Muscle of leg (tissue), 11 donors: ENCODE measurements around the gene SPAAR. TPM values are rescaled to one million over a fixed set of nuclear protein-coding genes. Genes with fewer than 3 reads are reported as not detected.
"Not testable (repeated sequence)": the region's sequence is repeated elsewhere in the genome, so short reads cannot be mapped to it uniquely, and the experiment has no call there.

Experiments used
- DNase-seq: peaks from one replicate; pipeline ENCODE4 v3.0.0; 2013
- H3K27ac ChIP-seq: one replicate; pipeline ENCODE4 v1.5.1; 2013; ENCODE audit warnings: mild to moderate bottlenecking, low read length, control low read depth
- H3K27me3 ChIP-seq: one replicate; pipeline ENCODE4 v1.6.1; 2013; ENCODE audit warnings: low read length; ENCODE audit not compliant: control insufficient read depth, insufficient read depth
- H3K36me3 ChIP-seq: one replicate; pipeline ENCODE4 v1.6.1; 2013; ENCODE audit warnings: low read length; ENCODE audit not compliant: control insufficient read depth, insufficient read depth
- H3K4me1 ChIP-seq: one replicate; pipeline ENCODE4 v1.6.1; 2013; ENCODE audit warnings: low read length; ENCODE audit not compliant: control insufficient read depth, insufficient read depth
- H3K4me3 ChIP-seq: one replicate; pipeline ENCODE4 v1.5.1; 2013; ENCODE audit warnings: low read length, control low read depth
- H3K9me3 ChIP-seq: replicated peaks from 2 replicates; pipeline ENCODE4 v1.6.1; 2013; ENCODE audit warnings: low read depth, low read length; ENCODE audit not compliant: control insufficient read depth
- WGBS: methylation state at CpG from one replicate; pipeline ENCODE4 v1.1.5; 2013; ENCODE audit warnings: missing lambda C conversion rate; ENCODE audit not compliant: insufficient coverage; 5-methylcytosine and 5-hydroxymethylcytosine counted together
- polyA plus RNA-seq, 8 donors: library from polyadenylated mRNA; unstranded; fragments of 120-200 nt; gene quantifications; one replicate each; pipeline versions ENCODE4 v1.2.1 to v1.2.3, GENCODE V29; 2013; ENCODE audit warnings: inconsistent platforms in 1 of 8, low replicate concordance in 1 of 8; ENCODE audit not compliant: insufficient read length in 8 of 8, insufficient read depth in 1 of 8
- total RNA-seq: library from RNA; stranded (reverse); fragments of 120-200 nt; gene quantifications from one replicate; pipeline ENCODE4 v1.2.4, GENCODE V29; 2013

Gene SPAAR
- total and polyA plus RNA-seq, 9 donors: 0.89 to 2.3 (median 1.9) TPM

GRCh38 chr9:35933550-35934067, 24.3 kb downstream of the SPAAR start:
- no peak overlapping the region for H3K4me3 ChIP-seq
- H3K27me3 ChIP-seq: no peaks in the 10 kb centered on the region
- no CpG with 5 or more reads among the region's 4 CpGs for WGBS
- H3K27ac ChIP-seq: no peak overlapping the region
- no peaks in the 10 kb centered on the region for H3K36me3 ChIP-seq
- no peaks in the 10 kb centered on the region for H3K4me1 ChIP-seq
- no peak for DNase-seq
- H3K9me3 ChIP-seq: no peaks in the 10 kb centered on the region

GRCh38 chr9:35934069-35934468, 24.8 kb downstream of the SPAAR start:
- not testable (repeated sequence) for DNase-seq, H3K27me3 ChIP-seq, H3K36me3 ChIP-seq, H3K9me3 ChIP-seq, H3K4me3 ChIP-seq, H3K27ac ChIP-seq, H3K4me1 ChIP-seq
- WGBS: 100% methylated on average over 2 of the region's 6 CpGs

GRCh38 chr9:35935261-35935660, 26.0 kb downstream of the SPAAR start:
- H3K4me3 ChIP-seq: no peak overlapping the region
- no CpG with 5 or more reads among the region's 4 CpGs for WGBS
- DNase-seq: no peak
- H3K9me3 ChIP-seq: no peaks in the 10 kb centered on the region
- H3K27me3 ChIP-seq: no peaks in the 10 kb centered on the region
- no peak overlapping the region for H3K27ac ChIP-seq
- no peaks in the 10 kb centered on the region for H3K4me1 ChIP-seq
- H3K36me3 ChIP-seq: no peaks in the 10 kb centered on the region

GRCh38 chr9:35935755-35936509, 26.6 kb downstream of the SPAAR start:
- H3K9me3 ChIP-seq: no peaks in the 10 kb centered on the region
- H3K4me3 ChIP-seq: no peak overlapping the region
- no peaks in the 10 kb centered on the region for H3K36me3 ChIP-seq
- no peak overlapping the region for H3K27ac ChIP-seq
- H3K4me1 ChIP-seq: no peaks in the 10 kb centered on the region
- DNase-seq: peak; percentile 20
- WGBS: 83% methylated on average over 1 of the region's 7 CpGs
- H3K27me3 ChIP-seq: no peaks in the 10 kb centered on the region

- Histone ChIP-seq H3K27me3 (no peaks in the 10 kb centered on the region), H3K4me1 (no peaks in the 10 kb centered on the region), H3K9me3 (no peaks in the 10 kb centered on the region), H3K27ac (no peak overlapping the region), H3K36me3 (no peaks in the 10 kb centered on the region), H3K4me3 (no peak overlapping the region)
- DNase-seq: no peak
- no CpG with 5 or more reads among the region's 2 CpGs for WGBS
These were observed 27.9 kb downstream of the SPAAR start for GRCh38 chr9:35937227-35937626.

GRCh38 chr9:35938474-35939356, 29.4 kb downstream of the SPAAR start:
- DNase-seq: no peak
- no peaks in the 10 kb centered on the region for H3K9me3 ChIP-seq
- H3K27ac ChIP-seq: no peak overlapping the region
- WGBS: 68% methylated on average over 5 of the region's 10 CpGs
- no peaks in the 10 kb centered on the region for H3K36me3 ChIP-seq
- no peak overlapping the region for H3K4me3 ChIP-seq
- no peaks in the 10 kb centered on the region for H3K4me1 ChIP-seq
- no peaks in the 10 kb centered on the region for H3K27me3 ChIP-seq

- Histone ChIP-seq H3K4me1 (no peaks in the 10 kb centered on the region), H3K9me3 (no peaks in the 10 kb centered on the region), H3K27ac (no peak overlapping the region), H3K4me3 (no peak overlapping the region), H3K36me3 (no peaks in the 10 kb centered on the region), H3K27me3 (no peaks in the 10 kb centered on the region)
- WGBS: 87% methylated on average over 3 of the region's 8 CpGs
- DNase-seq: no peak
These were observed 30.5 kb downstream of the SPAAR start for GRCh38 chr9:35939679-35940250.

- Histone ChIP-seq H3K27me3 (no peaks in the 10 kb centered on the region), H3K4me1 (peaks cover 8% of the 10 kb centered on the region), H3K27ac (no peak overlapping the region), H3K9me3 (no peaks in the 10 kb centered on the region), H3K4me3 (no peak overlapping the region), H3K36me3 (no peaks in the 10 kb centered on the region)
- DNase-seq: no peak
- WGBS: 100% methylated on average over 3 of the region's 7 CpGs
These were observed 31.4 kb downstream of the SPAAR start for GRCh38 chr9:35940458-35941407.

- H3K27me3 ChIP-seq: no peaks in the 10 kb centered on the region
- no peaks in the 10 kb centered on the region for H3K36me3 ChIP-seq
- 75% methylated on average over 4 of the region's 5 CpGs for whole genome bisulfite sequencing
- DNase-seq: no peak
- no peak overlapping the region for H3K27ac ChIP-seq
- no peaks in the 10 kb centered on the region for H3K9me3 ChIP-seq
- peaks cover 8% of the 10 kb centered on the region for H3K4me1 ChIP-seq
- no peak overlapping the region for H3K4me3 ChIP-seq
These were observed 33.0 kb downstream of the SPAAR start for GRCh38 chr9:35942286-35942685.
